ENCODE data around the gene S100P.

- TF ChIP-seq SUZ12 (IDR thresholded peaks at IDR 0.05; ENCODE audit: extremely low read depth, insufficient read depth, insufficient read length) (no peak), YY1 (IDR thresholded peaks at IDR 0.05; ENCODE audit: insufficient read depth, insufficient read length) (no peak)
These were observed 30.9 kb downstream of the S100P start for GRCh38 chr4:6724421-6725111.

All from NT2/D1 (cell line).